Prostate gland (tissue), 2 donors: ENCODE data around the gene FUCA1.

Source experiments
- CTCF ChIP-seq, 4 experiments: fragments of 200-600 bp in 2 of 4; fragments of 450-650 bp in 2 of 4; sonication (generic) in 2 of 4; IDR thresholded peaks; 1 replicate in 3 of 4; 2 replicates in 1 of 4; pipeline ENCODE4 v1.5.1; 2016 to 2019; ENCODE audit warnings: antibody characterized with exemption in 4 of 4, mild to moderate bottlenecking in 2 of 4, moderate library complexity in 2 of 4
- POLR2A ChIP-seq: fragments of 450-650 bp; IDR thresholded peaks from one replicate; pipeline ENCODE4 v1.6.1; 2016; ENCODE audit warnings: antibody characterized with exemption, mild to moderate bottlenecking

GRCh38 chr1:23825762-23826522 is 42.1 kb downstream of the FUCA1 start:
- TF ChIP-seq POLR2A (no peak), CTCF (IDR thresholded peaks at IDR 0.05) (no peak)
